RWPE1 (cell line): ENCODE measurements around the gene TTC9.

ENCODE experiments used
- CTCF ChIA-PET: fragments of 350-600 bp; sonication (Branson Sonifier 250); formaldehyde crosslinking; extraction: SDS; loops from one replicate; lab custom pipeline; 2021; lab: Yijun Ruan, JAX
- POLR2A ChIA-PET: fragments of 400-600 bp; formaldehyde crosslinking; extraction: SDS; loops from one replicate; lab custom pipeline; 2020; ENCODE audit warnings: antibody characterized with exemption; ENCODE audit not compliant: low non-redundant PET; lab: Yijun Ruan, JAX
- DNase-seq: peaks from one replicate; pipeline ENCODE4 v3.0.0; 2012; ENCODE audit warnings: low spot score
- H3K27ac ChIP-seq: fragments of 450-650 bp; 2 replicates; pipeline ENCODE4 v1.5.1; 2017
- CTCF ChIP-seq: fragments of 450-650 bp; conservative IDR thresholded peaks from 2 replicates; pipeline ENCODE4 v1.5.1; 2017; ENCODE audit warnings: low read depth, mild to moderate bottlenecking

The TTC9 gene

DNA sequence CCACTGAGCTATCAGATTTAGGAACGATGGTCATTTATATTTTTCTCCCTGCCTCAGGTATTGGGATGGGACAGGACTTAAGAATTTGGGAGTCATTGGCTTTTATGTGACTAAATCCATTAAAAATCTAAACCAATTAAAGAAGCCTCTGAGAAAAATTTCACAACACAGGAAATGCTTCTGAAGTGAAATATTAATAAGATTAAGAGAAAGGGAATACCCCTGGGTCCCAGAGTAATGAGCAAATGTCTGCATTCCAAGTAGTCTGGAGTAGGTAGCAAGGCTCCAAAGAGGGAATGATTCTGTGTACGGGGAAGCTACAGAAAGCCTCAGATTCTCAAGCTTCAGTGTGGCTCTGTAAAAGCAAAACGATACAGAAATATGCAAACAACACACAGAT is 40.6 kb upstream of the TTC9 start:
- ChIA-PET CTCF (interaction anchor here (0.5 kb wide), 1 partner anchor 35 kb away, joined by 3 read pairs; no protein-coding TSS in a partner anchor), POLR2A (no interaction called here)
- TF ChIP-seq CTCF: no peak
- peak overlapping the region; percentile 70 for H3K27ac ChIP-seq
- no peak for DNase-seq

DNA sequence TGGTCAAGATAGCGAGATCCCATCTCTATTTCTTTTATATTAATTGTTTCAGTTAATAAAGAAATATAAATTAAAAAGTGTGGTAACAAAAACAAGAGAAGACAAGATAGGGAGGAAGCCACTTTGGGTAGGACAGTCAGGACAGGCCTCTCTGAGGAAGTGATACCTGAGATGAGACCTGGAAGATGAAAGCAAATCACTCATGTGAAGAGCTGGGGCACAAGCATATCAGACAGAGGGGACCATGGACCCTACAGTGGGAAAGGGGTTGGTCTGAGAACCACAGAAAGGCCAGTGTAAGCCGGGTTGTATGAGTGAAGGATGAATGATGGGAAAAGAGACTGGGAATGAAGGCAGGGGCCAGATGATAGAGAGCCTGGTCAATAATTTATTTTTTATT is 39.5 kb upstream of the TTC9 start:
- DNase-seq: no peak
- CTCF ChIA-PET: interaction anchor here (0.7 kb wide), 1 partner anchor 88 kb away, joined by 3 read pairs; no protein-coding TSS in a partner anchor
- POLR2A ChIA-PET: no interaction called here
- no peak for TF ChIP-seq CTCF
- H3K27ac ChIP-seq: no peak overlapping the region

DNA sequence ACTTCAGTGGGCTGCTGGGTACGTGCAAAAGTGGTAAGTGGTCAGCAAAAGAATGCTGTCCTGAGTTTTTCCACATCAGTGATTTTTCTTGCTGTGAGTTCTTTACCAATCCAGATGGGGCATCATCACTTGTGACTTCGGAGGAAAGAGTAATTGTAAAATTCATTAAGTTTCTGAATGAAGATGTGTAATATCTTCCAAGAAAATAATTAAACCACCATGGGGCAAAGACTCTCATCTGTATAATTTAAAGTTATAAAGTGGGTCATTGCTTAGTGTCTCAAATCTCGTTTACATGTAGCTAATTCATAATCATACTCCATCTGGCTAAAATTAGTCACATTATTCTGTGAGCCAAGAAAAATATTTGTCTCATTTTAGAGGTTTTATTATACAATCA is 30.5 kb upstream of the TTC9 start:
- no peak for TF ChIP-seq CTCF
- no peak for DNase-seq
- ChIA-PET CTCF (no interaction called here), POLR2A (no interaction called here)
- no peak overlapping the region for H3K27ac ChIP-seq

- CTCF ChIA-PET: no interaction called here
- no peak for DNase-seq
- POLR2A ChIA-PET: no interaction called here
- no peak overlapping the region for H3K27ac ChIP-seq
- no peak for TF ChIP-seq CTCF
These were observed 25.1 kb upstream of the TTC9 start for GRCh38 chr14:70616646-70617045.

GRCh38 chr14:70618314-70618713 is 23.4 kb upstream of the TTC9 start:
- ChIA-PET POLR2A (no interaction called here), CTCF (interaction anchor here (0.7 kb wide), 1 partner anchor 149 kb away, joined by 3 read pairs; no protein-coding TSS in a partner anchor)
- no peak overlapping the region for H3K27ac ChIP-seq
- no peak for DNase-seq
- TF ChIP-seq CTCF: no peak

GRCh38 chr14:70619708-70620107 is 22.0 kb upstream of the TTC9 start:
- CTCF ChIA-PET: interaction anchor here (0.6 kb wide), 1 partner anchor 283 kb away, joined by 3 read pairs; no protein-coding TSS in a partner anchor
- POLR2A ChIA-PET: no interaction called here
- peak; percentile 19 for DNase-seq
- no peak overlapping the region for H3K27ac ChIP-seq
- TF ChIP-seq CTCF: no peak
